GM12872 (cell line): ENCODE data around the gene CERS3.

ENCODE experiments used
- TF ChIP-seq, protein P1 (sequence below): IDR thresholded peaks from 3 replicates; pipeline ENCODE4 v1.5.1; 2011; ENCODE audit warnings: low read depth, mild to moderate bottlenecking, low read length, moderate library complexity; ENCODE audit not compliant: insufficient read depth

CERS3 gene

DNA sequence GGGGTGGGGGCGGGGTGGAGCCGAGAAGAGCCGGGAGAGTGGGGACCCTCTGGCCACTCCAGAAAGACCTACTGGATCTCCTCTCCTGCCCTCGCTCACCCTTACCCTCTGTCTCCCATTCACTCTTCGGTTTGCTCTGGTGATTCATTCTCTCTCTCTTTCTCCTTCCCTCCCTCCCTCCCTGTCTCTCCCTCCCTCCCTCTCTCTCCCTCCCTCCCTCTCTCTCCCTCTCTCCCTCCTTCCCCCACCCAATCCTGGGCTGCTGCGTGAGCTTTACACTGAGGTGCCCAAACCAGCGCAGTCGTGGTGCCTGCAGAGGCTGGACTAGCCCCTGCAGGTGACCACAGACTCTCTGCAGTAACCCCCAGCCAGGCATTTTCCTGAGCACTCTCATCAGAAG is 154.8 kb downstream of the CERS3 start:
- TF ChIP-seq, protein P1, sequence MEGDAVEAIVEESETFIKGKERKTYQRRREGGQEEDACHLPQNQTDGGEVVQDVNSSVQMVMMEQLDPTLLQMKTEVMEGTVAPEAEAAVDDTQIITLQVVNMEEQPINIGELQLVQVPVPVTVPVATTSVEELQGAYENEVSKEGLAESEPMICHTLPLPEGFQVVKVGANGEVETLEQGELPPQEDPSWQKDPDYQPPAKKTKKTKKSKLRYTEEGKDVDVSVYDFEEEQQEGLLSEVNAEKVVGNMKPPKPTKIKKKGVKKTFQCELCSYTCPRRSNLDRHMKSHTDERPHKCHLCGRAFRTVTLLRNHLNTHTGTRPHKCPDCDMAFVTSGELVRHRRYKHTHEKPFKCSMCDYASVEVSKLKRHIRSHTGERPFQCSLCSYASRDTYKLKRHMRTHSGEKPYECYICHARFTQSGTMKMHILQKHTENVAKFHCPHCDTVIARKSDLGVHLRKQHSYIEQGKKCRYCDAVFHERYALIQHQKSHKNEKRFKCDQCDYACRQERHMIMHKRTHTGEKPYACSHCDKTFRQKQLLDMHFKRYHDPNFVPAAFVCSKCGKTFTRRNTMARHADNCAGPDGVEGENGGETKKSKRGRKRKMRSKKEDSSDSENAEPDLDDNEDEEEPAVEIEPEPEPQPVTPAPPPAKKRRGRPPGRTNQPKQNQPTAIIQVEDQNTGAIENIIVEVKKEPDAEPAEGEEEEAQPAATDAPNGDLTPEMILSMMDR, result no peak

DNA sequence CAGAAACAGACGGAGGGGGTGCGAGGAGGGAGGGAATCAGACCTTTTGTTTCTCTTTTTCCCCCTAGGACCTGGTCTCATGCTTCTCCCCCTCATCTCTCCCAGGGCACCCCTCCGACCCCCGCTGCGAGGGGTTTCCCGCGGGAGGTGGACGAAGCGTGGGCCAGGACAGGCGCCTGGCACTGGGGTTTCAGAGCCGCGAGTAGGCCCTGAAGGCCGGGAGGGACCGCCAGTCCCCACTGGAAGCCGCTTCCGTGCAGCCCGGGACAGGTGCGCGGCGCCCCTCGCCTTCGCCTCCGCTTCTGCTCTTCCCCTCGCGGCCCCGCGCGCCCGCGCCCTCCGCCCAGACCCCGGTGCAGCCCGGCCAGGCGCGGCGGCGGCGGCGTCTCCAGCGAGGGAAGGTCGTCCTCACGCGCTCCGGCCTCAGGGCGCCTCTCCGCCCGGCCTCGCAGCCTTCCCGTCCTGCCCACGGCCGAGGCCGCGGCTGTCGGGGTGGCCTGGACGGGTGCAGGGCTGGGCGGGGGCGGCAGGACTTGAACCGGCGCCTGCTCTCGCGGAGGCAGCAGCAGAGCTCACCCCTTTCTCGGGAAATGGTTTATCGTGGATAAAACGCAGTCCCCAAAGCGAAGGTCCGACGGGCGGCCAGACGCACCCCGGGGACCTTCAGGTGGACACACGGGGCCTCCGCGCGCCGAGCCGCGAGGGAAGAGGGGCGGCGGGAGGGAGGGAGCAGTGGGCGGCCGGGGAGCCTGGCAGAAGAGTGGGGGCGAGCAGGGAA is 155.4 kb downstream of the CERS3 start:
- TF ChIP-seq, protein P1, result no peak

DNA sequence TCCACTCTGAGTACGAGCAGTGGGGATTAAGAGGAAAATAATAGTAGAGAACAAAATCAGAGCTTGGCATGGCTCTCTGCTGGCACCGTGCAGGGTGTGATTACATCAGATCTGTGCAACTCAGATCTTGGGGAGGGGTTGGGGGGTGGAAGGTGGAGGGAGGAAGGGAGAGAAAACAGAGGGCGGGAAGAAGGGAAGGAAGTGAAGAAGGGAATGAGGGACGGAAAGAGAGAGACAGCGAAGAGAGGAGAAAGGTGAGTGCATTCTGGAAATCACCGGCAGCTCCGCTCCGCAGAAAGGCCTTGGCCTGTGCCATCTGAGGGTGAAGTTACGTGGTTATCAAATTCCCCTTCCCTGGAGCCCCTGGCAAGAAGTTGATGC is 156.0 kb downstream of the CERS3 start:
- TF ChIP-seq, protein P1, result no peak

DNA sequence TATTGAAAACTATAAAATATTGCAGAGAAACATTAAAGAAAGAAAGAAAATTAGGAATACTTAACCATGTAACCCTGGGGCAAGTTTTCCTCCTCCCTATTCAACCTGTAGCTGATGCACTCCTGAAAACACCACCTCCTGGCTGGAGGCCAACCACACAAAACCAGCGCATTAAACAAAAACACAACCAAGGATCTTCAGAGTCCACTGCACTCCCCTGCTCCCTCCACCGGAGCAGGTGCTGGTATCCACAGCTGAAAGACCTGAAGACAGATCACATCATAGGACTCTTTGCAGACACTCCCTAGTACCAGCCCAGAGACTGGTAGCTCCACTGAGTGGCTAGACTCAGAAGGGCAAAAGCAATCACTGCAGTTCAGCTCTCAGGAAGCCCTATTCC is 173.4 kb downstream of the CERS3 start:
- TF ChIP-seq, protein P1, result no peak

DNA sequence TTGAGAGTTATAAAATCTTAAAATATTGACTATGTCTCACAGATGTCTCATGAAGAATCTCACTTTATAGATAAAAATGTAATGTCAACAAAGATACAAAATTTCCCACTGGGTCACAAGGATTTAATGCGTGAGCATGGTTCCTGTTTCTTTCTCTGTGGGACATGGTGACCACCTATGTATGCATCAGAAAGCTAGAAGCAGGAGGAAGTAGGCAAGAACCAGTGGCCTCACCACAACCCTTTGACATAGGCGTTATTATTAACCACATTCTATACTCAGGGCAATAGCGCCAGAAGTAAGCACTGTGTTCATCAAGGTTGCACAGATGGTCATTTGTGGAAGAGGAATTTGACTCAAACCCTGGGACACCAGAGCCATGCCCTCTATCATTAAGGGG is 175.3 kb downstream of the CERS3 start:
- TF ChIP-seq, protein P1, result no peak

DNA sequence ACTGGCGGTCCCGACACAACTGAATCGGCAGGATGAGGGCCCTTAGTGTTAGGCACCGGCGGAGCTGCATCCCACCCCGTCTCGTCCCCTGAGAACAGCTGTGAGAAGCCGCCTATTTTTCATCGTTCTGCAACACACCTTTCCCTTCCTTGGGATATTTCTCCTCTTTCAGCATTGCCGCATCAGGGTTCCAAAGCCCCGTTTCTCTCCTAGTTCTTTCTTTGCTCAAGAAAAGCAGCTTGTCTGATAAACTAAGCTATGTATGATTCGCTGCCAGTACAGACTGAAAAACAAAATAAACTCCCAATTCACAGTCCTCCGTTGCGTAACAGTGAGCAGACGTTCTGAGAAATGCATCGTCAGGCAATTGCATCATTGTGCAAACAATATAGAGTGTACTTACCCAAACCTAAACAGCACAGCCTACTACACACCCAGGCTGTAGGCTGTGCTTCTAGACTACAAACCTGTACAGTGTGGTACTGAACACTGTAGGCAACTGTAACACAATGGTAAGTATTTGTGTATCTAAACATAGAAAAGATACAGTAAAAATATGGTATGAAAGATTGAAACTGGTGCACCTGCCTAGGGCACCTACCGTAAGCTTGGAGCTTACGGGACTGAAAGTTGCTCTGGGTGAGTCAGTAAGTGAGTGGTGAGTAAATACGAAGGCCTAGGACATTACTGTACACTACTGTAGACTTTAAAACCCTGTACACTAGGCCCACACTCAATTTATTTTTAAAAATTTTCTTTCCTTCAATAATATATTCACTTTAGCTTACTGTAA is 178.1 kb downstream of the CERS3 start:
- TF ChIP-seq, protein P1, result no peak
